ENCODE measurements around the gene ISYNA1. TPM values are rescaled to one million over a fixed set of nuclear protein-coding genes. Genes with fewer than 3 reads are reported as not detected.

Gene ISYNA1
- total RNA-seq (10 to 100 TPM; 38.3 to 59.8 (median 55.0) TPM), total RNA-seq (5.8 to 29.8 (median 19.1) reads per million in 29 experiments)
- total RNA-seq (2013), result 18.6 TPM

DNA sequence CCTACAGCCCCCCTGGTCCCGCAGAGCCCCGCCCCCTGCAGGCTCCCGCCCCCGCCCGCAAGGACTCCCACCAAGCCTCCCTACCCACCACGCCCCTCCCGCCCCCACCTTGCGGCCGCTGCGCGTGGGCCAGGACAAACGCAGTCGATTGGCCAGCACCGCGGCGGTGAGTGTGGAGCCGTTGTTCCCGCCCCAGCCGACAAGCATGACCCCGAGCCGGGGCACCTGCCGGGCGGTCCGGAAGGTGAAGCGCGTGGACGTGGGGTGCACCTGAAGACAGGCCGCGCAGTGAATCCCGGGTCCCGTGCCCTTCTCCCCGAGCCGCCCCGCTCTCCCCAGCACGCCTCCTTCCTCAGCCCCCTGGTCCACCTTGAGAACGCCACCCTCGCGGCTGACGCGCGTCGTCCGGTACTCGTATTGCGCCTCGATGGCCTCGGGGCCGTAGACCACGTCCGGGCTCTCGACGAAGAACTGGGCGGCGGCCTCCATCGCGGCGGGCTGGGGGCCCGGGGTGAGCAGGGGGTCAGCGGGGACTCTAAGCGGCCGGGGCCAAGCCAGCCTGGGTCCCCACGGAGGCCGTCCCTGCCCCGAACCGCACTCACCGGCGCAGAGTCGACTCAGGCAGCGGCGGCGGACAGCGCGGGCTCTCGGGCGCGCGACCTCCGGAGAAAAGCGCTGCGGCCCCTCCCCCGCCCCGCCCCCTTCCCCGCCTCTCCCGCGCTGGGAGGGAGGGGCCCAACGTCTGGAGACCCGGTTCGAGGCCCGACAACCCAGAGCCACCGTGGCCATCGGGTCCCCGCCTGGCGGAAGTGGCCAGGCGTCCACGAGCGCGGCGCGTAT, at the start of gene ISYNA1:
ISYNA1 (minus strand) TSS at position 643 of the 840 bp plus-strand sequence; CDS start at position 489, 154 bp downstream.
- H3K4me3 ChIP-seq (ENCODE audit: control insufficient read depth in 1 of 2, extremely low read depth in 1 of 2, low read length in 1 of 2), result peak within 1 kb of the TSS; percentile 49 to 69
- no peaks in the 10 kb centered on the region for H3K9me3 ChIP-seq
- no peaks in the 10 kb centered on the region for H3K27me3 ChIP-seq (replicated peaks in 1 of 2; ENCODE audit: control insufficient read depth in 2 of 2, extremely low read depth in 1 of 2, insufficient read depth in 2 of 2, low read length in 1 of 2)
- no peaks in the 10 kb centered on the region for H3K27me3 Mint-ChIP-seq
- WGBS (ENCODE audit: insufficient coverage), result under 1% methylated on average over 72 of the region's 99 CpGs
- DNase-seq, result peak in 12 of 35 experiments; percentile 30 to 62 (median 48)
- H3K36me3 ChIP-seq (ENCODE audit: control insufficient read depth in 2 of 2, extremely low read depth in 1 of 2, insufficient read depth in 1 of 2, low read length in 1 of 2), result peaks cover 0 to 5% of the 10 kb centered on the region in 2 donors
- peaks cover 4% of the 10 kb centered on the region for H3K36me3 Mint-ChIP-seq
- ATAC-seq (replicated peaks in 1 of 4), result peak; percentile 25 to 38 (median 32)
- H3K4me1 Mint-ChIP-seq, result peaks cover 31 to 48% (median 40%) of the 10 kb centered on the region in 3 donors
- peaks cover 0 to 3% (median 0%) of the 10 kb centered on the region in 3 donors for H3K9me3 Mint-ChIP-seq
- no peak within 1 kb of the TSS for H3K27ac ChIP-seq (ENCODE audit: low read length)
- ChIA-PET CTCF (interaction anchor here in 1 of 2 donors (0.5 to 0.6 kb wide), 2 partner anchors 15 to 134 kb away, joined by 3 to 7 read pairs; no protein-coding TSS in a partner anchor), POLR2A (interaction anchor here in 1 of 2 donors (0.7 kb wide), 1 partner anchor 72 kb away, joined by 6 read pairs; no protein-coding TSS in a partner anchor)
- peaks cover 2 to 67% of the 10 kb centered on the region in 2 experiments for H3K4me1 ChIP-seq (ENCODE audit: control insufficient read depth in 1 of 2, extremely low read depth in 1 of 2, insufficient read depth in 2 of 2, low read length in 2 of 2)
- peak within 1 kb of the TSS; percentile 17 to 36 for H3K27ac Mint-ChIP-seq
- peak within 1 kb of the TSS; percentile 74 to 79 (median 78) for H3K4me3 Mint-ChIP-seq

DNA sequence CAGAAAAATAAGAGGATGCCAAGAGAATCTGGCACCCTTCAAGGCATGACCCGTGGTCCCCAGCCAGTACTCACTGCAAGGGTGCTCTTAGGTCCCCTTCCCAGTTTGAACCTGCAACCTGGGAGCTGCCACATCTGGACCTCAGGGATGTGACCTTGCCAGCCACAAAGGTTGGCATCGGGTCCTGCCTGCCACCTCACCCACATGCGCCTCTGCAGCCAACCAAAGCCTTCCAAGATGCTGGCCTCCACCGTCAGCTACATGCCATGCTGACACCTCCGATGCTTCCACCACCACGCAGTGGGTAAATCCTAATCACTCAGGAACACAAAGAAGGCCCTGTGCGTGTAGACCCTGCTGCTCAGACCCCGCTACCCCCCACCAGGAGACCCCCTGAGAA, 48.8 kb upstream of the ISYNA1 start:
- Mint-ChIP-seq H3K4me3 (peak overlapping the region in 1 of 3 donors; percentile 16), H3K27ac (peak overlapping the region in 1 of 2 donors; percentile 59), H3K27me3 (no peaks in the 10 kb centered on the region), H3K9me3 (no peaks in the 10 kb centered on the region), H3K4me1 (peaks cover 43 to 86% (median 74%) of the 10 kb centered on the region in 3 donors), H3K36me3 (no peaks in the 10 kb centered on the region)
- Histone ChIP-seq H3K27me3 (replicated peaks in 1 of 2; ENCODE audit: control insufficient read depth in 2 of 2, extremely low read depth in 1 of 2, insufficient read depth in 2 of 2, low read length in 1 of 2) (no peaks in the 10 kb centered on the region), H3K9me3 (no peaks in the 10 kb centered on the region), H3K4me3 (ENCODE audit: control insufficient read depth in 1 of 2, extremely low read depth in 1 of 2, low read length in 1 of 2) (no peak overlapping the region), H3K4me1 (ENCODE audit: control insufficient read depth in 1 of 2, extremely low read depth in 1 of 2, insufficient read depth in 2 of 2, low read length in 2 of 2) (peaks cover 0 to 81% of the 10 kb centered on the region in 2 experiments), H3K36me3 (ENCODE audit: control insufficient read depth in 2 of 2, extremely low read depth in 1 of 2, insufficient read depth in 1 of 2, low read length in 1 of 2) (no peaks in the 10 kb centered on the region), H3K27ac (ENCODE audit: low read length) (peak overlapping the region; percentile 37)
- ChIA-PET CTCF (interaction anchor here in 1 of 2 donors (1.2 kb wide), 1 partner anchor 9 kb away, joined by 4 read pairs; no protein-coding TSS in a partner anchor), POLR2A (interaction anchor here (0.6 to 0.7 kb wide), 2 partner anchors 58 to 119 kb away, joined by 4 read pairs; no protein-coding TSS in a partner anchor)
- ATAC-seq (replicated peaks in 1 of 4) (no peak), DNase-seq (no peak)
- 86% methylated on average over 8 of the region's 8 CpGs for WGBS (ENCODE audit: insufficient coverage)

DNA sequence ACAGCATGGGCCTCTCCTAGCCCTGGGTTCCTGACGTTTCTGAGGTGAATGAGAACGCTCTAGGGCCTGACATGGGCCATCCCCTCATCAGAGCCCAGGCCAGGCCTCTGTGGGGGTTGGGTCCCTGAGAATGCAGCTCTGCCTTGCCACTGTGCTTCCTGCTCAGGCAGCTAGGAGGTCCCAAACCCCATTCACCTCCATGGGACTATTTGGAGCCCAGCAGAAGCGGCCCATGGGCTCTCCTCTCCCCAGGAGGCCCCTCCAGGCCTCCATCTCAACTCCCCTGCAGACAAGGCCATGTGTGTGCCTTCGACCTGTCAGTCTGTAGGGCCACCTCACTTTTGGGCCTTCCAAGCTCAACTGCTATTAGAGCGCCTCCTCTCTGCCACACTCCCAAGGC, 47.1 kb upstream of the ISYNA1 start:
- Histone ChIP-seq H3K4me1 (ENCODE audit: control insufficient read depth in 1 of 2, extremely low read depth in 1 of 2, insufficient read depth in 2 of 2, low read length in 2 of 2) (peaks cover 0 to 80% of the 10 kb centered on the region in 2 experiments), H3K36me3 (ENCODE audit: control insufficient read depth in 2 of 2, extremely low read depth in 1 of 2, insufficient read depth in 1 of 2, low read length in 1 of 2) (no peaks in the 10 kb centered on the region), H3K9me3 (no peaks in the 10 kb centered on the region), H3K27ac (ENCODE audit: low read length) (no peak overlapping the region), H3K27me3 (replicated peaks in 1 of 2; ENCODE audit: control insufficient read depth in 2 of 2, extremely low read depth in 1 of 2, insufficient read depth in 2 of 2, low read length in 1 of 2) (no peaks in the 10 kb centered on the region), H3K4me3 (ENCODE audit: control insufficient read depth in 1 of 2, extremely low read depth in 1 of 2, low read length in 1 of 2) (no peak overlapping the region)
- ChIA-PET CTCF (interaction anchor here in 1 of 2 donors (0.9 to 1.2 kb wide), 2 partner anchors 12 to 15 kb away, joined by 3 read pairs; no protein-coding TSS in a partner anchor), POLR2A (interaction anchor here in 1 of 2 donors (0.6 kb wide), 1 partner anchor 69 kb away, joined by 3 read pairs; no protein-coding TSS in a partner anchor)
- H3K4me1 Mint-ChIP-seq, result peaks cover 54 to 93% (median 81%) of the 10 kb centered on the region in 3 donors
- no peaks in the 10 kb centered on the region for H3K36me3 Mint-ChIP-seq
- H3K4me3 Mint-ChIP-seq, result no peak overlapping the region
- ATAC-seq (replicated peaks in 1 of 4) (no peak), DNase-seq (no peak)
- 92% methylated on average over 5 of the region's 5 CpGs for WGBS (ENCODE audit: insufficient coverage)
- peak overlapping the region; percentile 63 to 76 for H3K27ac Mint-ChIP-seq
- no peaks in the 10 kb centered on the region for H3K27me3 Mint-ChIP-seq
- no peaks in the 10 kb centered on the region for H3K9me3 Mint-ChIP-seq

DNA sequence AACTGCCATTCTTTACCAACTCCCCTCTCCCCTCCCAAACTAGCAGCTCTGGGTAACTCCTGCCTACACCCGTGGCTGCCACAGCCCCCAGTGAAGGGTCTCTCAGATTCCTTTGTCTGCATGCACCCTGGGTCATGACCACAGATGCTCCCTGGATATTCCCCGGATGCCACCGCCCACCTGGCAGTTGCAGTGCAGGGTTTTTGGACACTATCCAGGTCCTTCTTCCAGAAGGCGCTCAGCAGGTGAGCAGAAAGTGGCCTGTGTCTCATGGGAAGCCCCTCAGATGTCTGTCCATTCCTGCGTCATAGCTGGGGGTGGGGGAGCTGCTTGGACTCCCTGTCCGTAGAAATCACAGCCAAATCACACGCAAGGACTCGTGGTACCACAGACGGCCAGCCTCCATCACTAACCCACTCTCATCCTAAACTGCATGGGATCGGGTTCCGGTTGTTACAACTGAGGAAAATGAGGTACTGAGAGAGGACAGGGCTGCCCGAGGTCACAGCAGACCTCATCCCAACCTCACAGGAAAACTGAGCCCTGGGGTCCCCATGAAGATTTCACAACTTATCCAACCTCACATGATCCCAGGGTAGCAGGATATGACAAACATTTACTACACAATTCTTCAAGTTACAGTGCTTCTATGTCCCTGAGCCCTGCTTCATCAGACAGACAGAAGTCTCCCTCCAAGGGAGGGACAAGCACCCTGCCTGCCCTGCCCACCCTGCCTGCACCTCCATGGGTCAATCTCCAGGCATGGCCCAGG, 45.4 kb upstream of the ISYNA1 start:
- H3K27ac Mint-ChIP-seq, result peak overlapping the region in 1 of 2 donors; percentile 63
- Histone ChIP-seq H3K27ac (ENCODE audit: low read length) (no peak overlapping the region), H3K4me3 (ENCODE audit: control insufficient read depth in 1 of 2, extremely low read depth in 1 of 2, low read length in 1 of 2) (no peak overlapping the region), H3K9me3 (no peaks in the 10 kb centered on the region), H3K27me3 (replicated peaks in 1 of 2; ENCODE audit: control insufficient read depth in 2 of 2, extremely low read depth in 1 of 2, insufficient read depth in 2 of 2, low read length in 1 of 2) (no peaks in the 10 kb centered on the region), H3K4me1 (ENCODE audit: control insufficient read depth in 1 of 2, extremely low read depth in 1 of 2, insufficient read depth in 2 of 2, low read length in 2 of 2) (peaks cover 0 to 80% of the 10 kb centered on the region in 2 experiments), H3K36me3 (ENCODE audit: control insufficient read depth in 2 of 2, extremely low read depth in 1 of 2, insufficient read depth in 1 of 2, low read length in 1 of 2) (no peaks in the 10 kb centered on the region)
- H3K9me3 Mint-ChIP-seq, result no peaks in the 10 kb centered on the region
- H3K4me1 Mint-ChIP-seq, result peaks cover 59 to 95% (median 83%) of the 10 kb centered on the region in 3 donors
- ATAC-seq (replicated peaks in 1 of 4) (no peak), DNase-seq (no peak)
- CTCF ChIA-PET, result no interaction called here
- no peaks in the 10 kb centered on the region for H3K36me3 Mint-ChIP-seq
- no peak overlapping the region for H3K4me3 Mint-ChIP-seq
- POLR2A ChIA-PET, result no interaction called here
- H3K27me3 Mint-ChIP-seq, result no peaks in the 10 kb centered on the region
- WGBS (ENCODE audit: insufficient coverage), result 95% methylated on average over 3 of the region's 12 CpGs

DNA sequence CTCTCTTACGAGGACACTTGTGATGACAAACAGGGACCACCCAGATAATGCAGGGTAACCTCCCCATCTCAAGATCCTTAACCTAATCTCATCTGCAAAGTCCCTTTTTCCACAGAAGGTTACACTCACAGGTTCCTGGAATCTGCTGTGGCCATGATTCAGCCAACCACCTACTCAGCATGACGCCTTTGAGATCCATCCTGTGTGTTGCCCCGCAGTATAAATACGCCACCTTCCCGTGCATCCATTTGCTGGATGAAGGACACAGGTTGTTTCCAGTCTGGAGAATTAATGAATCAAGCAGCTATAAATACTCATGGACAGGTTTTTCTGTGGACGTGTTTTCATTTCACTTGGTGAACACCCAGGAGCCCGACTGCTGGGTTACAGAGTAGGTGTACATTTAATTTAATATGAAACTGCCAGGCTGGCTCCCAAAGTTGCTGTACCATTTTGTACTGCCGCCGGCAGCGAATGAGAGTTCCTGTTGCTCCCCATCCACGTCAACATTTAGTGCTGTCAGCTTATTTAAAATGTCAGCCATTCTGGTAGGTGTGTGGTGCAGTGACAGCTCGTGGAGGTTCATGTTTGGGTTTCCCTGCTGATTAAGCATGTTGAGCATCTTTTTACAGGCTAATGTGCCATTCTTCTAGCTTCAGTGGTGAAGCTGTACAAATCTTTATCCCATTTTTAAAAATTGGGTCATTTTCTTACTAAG, 43.7 kb upstream of the ISYNA1 start:
- ChIA-PET CTCF (interaction anchor here (0.6 to 0.8 kb wide), 4 partner anchors 14 to 1011 kb away, joined by 3 to 7 read pairs (median 6); no protein-coding TSS in a partner anchor), POLR2A (interaction anchor here (0.6 to 0.8 kb wide), 3 partner anchors 9 to 108 kb away, joined by 3 to 14 read pairs (median 4); no protein-coding TSS in a partner anchor)
- H3K27ac Mint-ChIP-seq, result peak overlapping the region; percentile 39 to 65
- H3K4me1 Mint-ChIP-seq, result peaks cover 64 to 95% (median 84%) of the 10 kb centered on the region in 3 donors
- H3K4me3 Mint-ChIP-seq, result no peak overlapping the region
- H3K4me3 ChIP-seq (ENCODE audit: control insufficient read depth in 1 of 2, extremely low read depth in 1 of 2, low read length in 1 of 2), result no peak overlapping the region
- H3K27me3 Mint-ChIP-seq, result no peaks in the 10 kb centered on the region
- DNase-seq (no peak), ATAC-seq (replicated peaks in 1 of 4) (no peak)
- H3K9me3 ChIP-seq, result no peaks in the 10 kb centered on the region
- H3K27ac ChIP-seq (ENCODE audit: low read length), result no peak overlapping the region
- WGBS (ENCODE audit: insufficient coverage), result 87% methylated on average over 8 of the region's 12 CpGs
- no peaks in the 10 kb centered on the region for H3K9me3 Mint-ChIP-seq
- H3K36me3 Mint-ChIP-seq, result no peaks in the 10 kb centered on the region
- peaks cover 0 to 82% of the 10 kb centered on the region in 2 experiments for H3K4me1 ChIP-seq (ENCODE audit: control insufficient read depth in 1 of 2, extremely low read depth in 1 of 2, insufficient read depth in 2 of 2, low read length in 2 of 2)
- no peaks in the 10 kb centered on the region for H3K36me3 ChIP-seq (ENCODE audit: control insufficient read depth in 2 of 2, extremely low read depth in 1 of 2, insufficient read depth in 1 of 2, low read length in 1 of 2)
- no peaks in the 10 kb centered on the region for H3K27me3 ChIP-seq (replicated peaks in 1 of 2; ENCODE audit: control insufficient read depth in 2 of 2, extremely low read depth in 1 of 2, insufficient read depth in 2 of 2, low read length in 1 of 2)

All from T-cell (primary cell).